ENCODE data around the gene SLC22A23.

The SLC22A23 gene

GRCh38 chr6:3320238-3320811 is 136.5 kb downstream of the SLC22A23 start:
- DNase-seq (ENCODE audit: low spot score), result no peak
- no peak for FAIRE-seq

- no peak for FAIRE-seq
- no peak for DNase-seq (ENCODE audit: low spot score)
Observed at GRCh38 chr6:3319610-3320200, 137.1 kb downstream of the SLC22A23 start.

GRCh38 chr6:3318821-3319540 is 137.9 kb downstream of the SLC22A23 start:
- DNase-seq (ENCODE audit: low spot score) (no peak), FAIRE-seq (no peak)

- no peak for FAIRE-seq
Observed at GRCh38 chr6:3318226-3318625, 138.6 kb downstream of the SLC22A23 start.

GRCh38 chr6:3317741-3318211 is 139.1 kb downstream of the SLC22A23 start:
- FAIRE-seq, result no peak
- DNase-seq (ENCODE audit: low spot score), result no peak

More at GRCh38 chr6:3318226-3318625, 138.6 kb downstream of the SLC22A23 start:
- no peak for DNase-seq (ENCODE audit: low spot score)

GRCh38 chr6:3316818-3317217 is 140.0 kb downstream of the SLC22A23 start:
- DNase-seq (ENCODE audit: low spot score) (no peak), FAIRE-seq (no peak)

- DNase-seq (ENCODE audit: low spot score), result no peak
- no peak for FAIRE-seq
Observed at GRCh38 chr6:3316331-3316730, 140.5 kb downstream of the SLC22A23 start.

- FAIRE-seq (no peak), DNase-seq (ENCODE audit: low spot score) (no peak)
Observed at GRCh38 chr6:3315841-3316240, 141.0 kb downstream of the SLC22A23 start.

- FAIRE-seq (no peak), DNase-seq (ENCODE audit: low spot score) (no peak)
Observed at GRCh38 chr6:3314621-3315467, 142.0 kb downstream of the SLC22A23 start.

- no peak for FAIRE-seq
- no peak for DNase-seq (ENCODE audit: low spot score)
Observed at GRCh38 chr6:3314176-3314575, 142.7 kb downstream of the SLC22A23 start.

GRCh38 chr6:3312604-3313231 is 144.1 kb downstream of the SLC22A23 start:
- FAIRE-seq (no peak), DNase-seq (ENCODE audit: low spot score) (no peak)

GRCh38 chr6:3311826-3312225 is 145.0 kb downstream of the SLC22A23 start:
- DNase-seq (ENCODE audit: low spot score) (no peak), FAIRE-seq (no peak)

GRCh38 chr6:3310703-3311102 is 146.1 kb downstream of the SLC22A23 start:
- no peak for FAIRE-seq
- no peak for DNase-seq (ENCODE audit: low spot score)

- DNase-seq (ENCODE audit: low spot score) (no peak), FAIRE-seq (no peak)
Observed at GRCh38 chr6:3310051-3310448, 146.8 kb downstream of the SLC22A23 start.

- no peak for DNase-seq (ENCODE audit: low spot score)
- FAIRE-seq, result no peak
Observed at GRCh38 chr6:3309391-3310050, 147.3 kb downstream of the SLC22A23 start.

GRCh38 chr6:3308106-3308505 is 148.7 kb downstream of the SLC22A23 start:
- FAIRE-seq (no peak), DNase-seq (ENCODE audit: low spot score) (no peak)

- DNase-seq (ENCODE audit: low spot score) (no peak), FAIRE-seq (no peak)
Observed at GRCh38 chr6:3307436-3307835, 149.4 kb downstream of the SLC22A23 start.

- no peak for DNase-seq (ENCODE audit: low spot score)
- FAIRE-seq, result no peak
Observed at GRCh38 chr6:3306848-3307247, 150.0 kb downstream of the SLC22A23 start.

GRCh38 chr6:3305831-3306230 is 151.0 kb downstream of the SLC22A23 start:
- DNase-seq (ENCODE audit: low spot score), result no peak
- FAIRE-seq, result no peak

GRCh38 chr6:3305216-3305565 is 151.7 kb downstream of the SLC22A23 start:
- FAIRE-seq, result no peak
- no peak for DNase-seq (ENCODE audit: low spot score)
